ENCODE measurements around the gene RALGAPA1. TPM values are rescaled to one million over a fixed set of nuclear protein-coding genes. Genes with fewer than 3 reads are reported as not detected.
"Not testable (repeated sequence)": the region's sequence is repeated elsewhere in the genome, so short reads cannot be mapped to it uniquely, and the experiment has no call there.

Gene RALGAPA1
- total and polyA plus RNA-seq, 2 experiments from 2014 or later: 19.2 to 41.6 TPM

DNA sequence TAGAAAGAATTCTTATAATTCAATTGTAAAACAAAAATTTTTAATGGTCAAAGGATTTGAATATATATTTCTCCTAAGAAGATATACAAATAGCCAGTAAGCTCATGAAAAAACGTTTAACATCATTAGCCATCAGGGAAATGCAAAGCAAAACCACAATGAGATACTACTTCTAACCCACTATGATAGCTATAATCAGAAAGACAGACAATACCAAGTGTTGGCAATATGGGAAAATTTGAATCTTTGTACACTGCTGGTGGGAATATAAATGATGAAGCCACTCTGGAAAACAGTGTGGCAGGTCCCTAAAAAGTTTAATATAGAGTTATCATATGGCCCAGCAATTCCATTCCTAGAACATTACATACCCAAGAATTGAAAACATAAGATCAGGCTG is 25.4 kb downstream of the RALGAPA1 start:
- H3K4me3 ChIP-seq: no peak overlapping the region
- H3K4me2 ChIP-seq: no peak overlapping the region
- 89% methylated on average over 1 of the region's 1 CpG for WGBS (ENCODE audit: low lambda C conversion rate, missing lambda C conversion rate)
- H3K9me2 ChIP-seq (replicated peaks; ENCODE audit: insufficient read depth): no peaks in the 10 kb centered on the region
- no peak overlapping the region for H3K27ac ChIP-seq
- no peak for TF ChIP-seq EZH2 (IDR thresholded peaks at IDR 0.05; ENCODE audit: borderline replicate concordance)
- TF ChIP-seq, protein P1, sequence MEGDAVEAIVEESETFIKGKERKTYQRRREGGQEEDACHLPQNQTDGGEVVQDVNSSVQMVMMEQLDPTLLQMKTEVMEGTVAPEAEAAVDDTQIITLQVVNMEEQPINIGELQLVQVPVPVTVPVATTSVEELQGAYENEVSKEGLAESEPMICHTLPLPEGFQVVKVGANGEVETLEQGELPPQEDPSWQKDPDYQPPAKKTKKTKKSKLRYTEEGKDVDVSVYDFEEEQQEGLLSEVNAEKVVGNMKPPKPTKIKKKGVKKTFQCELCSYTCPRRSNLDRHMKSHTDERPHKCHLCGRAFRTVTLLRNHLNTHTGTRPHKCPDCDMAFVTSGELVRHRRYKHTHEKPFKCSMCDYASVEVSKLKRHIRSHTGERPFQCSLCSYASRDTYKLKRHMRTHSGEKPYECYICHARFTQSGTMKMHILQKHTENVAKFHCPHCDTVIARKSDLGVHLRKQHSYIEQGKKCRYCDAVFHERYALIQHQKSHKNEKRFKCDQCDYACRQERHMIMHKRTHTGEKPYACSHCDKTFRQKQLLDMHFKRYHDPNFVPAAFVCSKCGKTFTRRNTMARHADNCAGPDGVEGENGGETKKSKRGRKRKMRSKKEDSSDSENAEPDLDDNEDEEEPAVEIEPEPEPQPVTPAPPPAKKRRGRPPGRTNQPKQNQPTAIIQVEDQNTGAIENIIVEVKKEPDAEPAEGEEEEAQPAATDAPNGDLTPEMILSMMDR (IDR thresholded peaks at IDR 0.05; ENCODE audit: poor library complexity): no peak
- no peak for TF ChIP-seq EZH2phosphoT487 (IDR thresholded peaks at IDR 0.05; ENCODE audit: low read depth, severe bottlenecking, unreplicated experiment)
- H3K36me3 ChIP-seq (replicated peaks; ENCODE audit: insufficient read depth, low read depth): no peaks in the 10 kb centered on the region
- no peak for DNase-seq (ENCODE audit: low spot score)
- H3K79me2 ChIP-seq: peaks cover 96% of the 10 kb centered on the region
- H3K4me1 ChIP-seq (ENCODE audit: insufficient read depth): no peaks in the 10 kb centered on the region
- H3K27me3 ChIP-seq: no peaks in the 10 kb centered on the region
- H4K20me1 ChIP-seq (ENCODE audit: insufficient read depth, poor library complexity, severe bottlenecking): peaks cover 21% of the 10 kb centered on the region
- H3K9me3 ChIP-seq (ENCODE audit: low read depth): no peaks in the 10 kb centered on the region
- no peak overlapping the region for H2AFZ ChIP-seq

DNA sequence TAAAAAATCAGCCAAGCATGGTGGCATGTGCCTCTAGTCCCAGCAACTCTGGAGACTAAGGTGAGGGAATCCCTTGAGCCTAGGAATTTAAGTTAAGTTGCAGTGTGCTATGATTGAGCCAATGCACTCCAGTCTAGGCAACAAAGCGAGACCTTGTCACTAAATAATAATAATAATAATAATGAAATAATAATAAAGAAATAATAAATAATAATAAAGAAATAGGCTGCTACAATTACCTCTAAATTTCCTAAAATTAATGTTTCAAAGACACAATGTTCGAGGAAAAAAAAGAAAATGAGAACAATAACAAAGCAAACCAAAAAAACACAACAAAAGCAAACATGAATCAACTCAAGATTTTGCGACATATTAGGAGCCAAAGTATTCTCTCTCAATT is 29.7 kb downstream of the RALGAPA1 start:
- Histone ChIP-seq H3K9me3 (ENCODE audit: low read depth) (no peaks in the 10 kb centered on the region), H3K27ac (no peak overlapping the region), H3K4me1 (ENCODE audit: insufficient read depth) (no peaks in the 10 kb centered on the region), H2AFZ (no peak overlapping the region), H3K36me3 (replicated peaks; ENCODE audit: insufficient read depth, low read depth) (no peaks in the 10 kb centered on the region), H3K4me2 (no peak overlapping the region), H3K27me3 (no peaks in the 10 kb centered on the region), H3K9me2 (replicated peaks; ENCODE audit: insufficient read depth) (no peaks in the 10 kb centered on the region), H4K20me1 (ENCODE audit: insufficient read depth, poor library complexity, severe bottlenecking) (peaks cover 7% of the 10 kb centered on the region), H3K4me3 (no peak overlapping the region), H3K79me2 (peaks cover 75% of the 10 kb centered on the region)
- TF ChIP-seq EZH2 (IDR thresholded peaks at IDR 0.05; ENCODE audit: borderline replicate concordance): no peak
- TF ChIP-seq, protein P1 (IDR thresholded peaks at IDR 0.05; ENCODE audit: poor library complexity): no peak
- TF ChIP-seq EZH2phosphoT487 (IDR thresholded peaks at IDR 0.05; ENCODE audit: low read depth, severe bottlenecking, unreplicated experiment): no peak
- no peak for DNase-seq (ENCODE audit: low spot score)
- 97% methylated on average over 3 of the region's 3 CpGs for WGBS (ENCODE audit: low lambda C conversion rate, missing lambda C conversion rate)

- not testable (repeated sequence) for H3K27ac ChIP-seq; H3K9me3 ChIP-seq (ENCODE audit: low read depth); H4K20me1 ChIP-seq (ENCODE audit: insufficient read depth, poor library complexity, severe bottlenecking); H3K27me3 ChIP-seq; H3K36me3 ChIP-seq (replicated peaks; ENCODE audit: insufficient read depth, low read depth); H3K9me2 ChIP-seq (replicated peaks; ENCODE audit: insufficient read depth); H3K4me3 ChIP-seq; DNase-seq (ENCODE audit: low spot score); H2AFZ ChIP-seq; H3K4me1 ChIP-seq (ENCODE audit: insufficient read depth); H3K4me2 ChIP-seq
- 95% methylated on average over 5 of the region's 5 CpGs for WGBS (ENCODE audit: low lambda C conversion rate, missing lambda C conversion rate)
- H3K79me2 ChIP-seq: peaks cover 58% of the 10 kb centered on the region
These were observed 31.5 kb downstream of the RALGAPA1 start for GRCh38 chr14:35777550-35777949.

GRCh38 chr14:35776823-35777222 is 32.3 kb downstream of the RALGAPA1 start:
- H3K36me3 ChIP-seq (replicated peaks; ENCODE audit: insufficient read depth, low read depth): no peaks in the 10 kb centered on the region
- no peaks in the 10 kb centered on the region for H3K9me3 ChIP-seq (ENCODE audit: low read depth)
- no peak for DNase-seq (ENCODE audit: low spot score)
- H3K4me3 ChIP-seq: no peak overlapping the region
- H3K4me1 ChIP-seq (ENCODE audit: insufficient read depth): no peaks in the 10 kb centered on the region
- H3K9me2 ChIP-seq (replicated peaks; ENCODE audit: insufficient read depth): no peaks in the 10 kb centered on the region
- peaks cover 51% of the 10 kb centered on the region for H3K79me2 ChIP-seq
- no peaks in the 10 kb centered on the region for H4K20me1 ChIP-seq (ENCODE audit: insufficient read depth, poor library complexity, severe bottlenecking)
- no peak overlapping the region for H2AFZ ChIP-seq
- no peak overlapping the region for H3K27ac ChIP-seq
- WGBS (ENCODE audit: low lambda C conversion rate, missing lambda C conversion rate): 93% methylated on average over 4 of the region's 4 CpGs
- TF ChIP-seq, protein P1 (IDR thresholded peaks at IDR 0.05; ENCODE audit: poor library complexity): no peak
- TF ChIP-seq EZH2 (IDR thresholded peaks at IDR 0.05; ENCODE audit: borderline replicate concordance) (no peak), EZH2phosphoT487 (IDR thresholded peaks at IDR 0.05; ENCODE audit: low read depth, severe bottlenecking, unreplicated experiment) (no peak)
- no peak overlapping the region for H3K4me2 ChIP-seq
- H3K27me3 ChIP-seq: no peaks in the 10 kb centered on the region

DNA sequence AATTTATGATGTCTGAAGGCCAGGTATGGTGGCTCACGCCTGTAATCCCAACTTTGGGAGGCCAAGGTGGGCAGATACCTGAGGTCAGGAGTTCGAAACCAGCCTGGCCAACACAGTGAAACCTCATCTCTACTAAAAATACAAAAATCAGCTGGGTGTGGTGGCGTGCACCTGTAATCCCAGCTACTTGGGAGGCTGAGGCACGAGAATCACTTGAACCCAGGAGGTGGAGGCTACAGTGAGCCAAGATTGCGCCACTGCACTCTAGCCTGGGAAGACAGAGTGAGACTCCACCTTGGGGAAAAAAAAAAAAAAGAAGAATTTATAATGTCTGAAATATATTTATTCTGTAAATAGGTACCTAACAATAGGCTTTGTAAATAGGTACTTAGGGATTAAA is 33.0 kb downstream of the RALGAPA1 start:
- H3K27ac ChIP-seq; H3K9me2 ChIP-seq (replicated peaks; ENCODE audit: insufficient read depth); H3K27me3 ChIP-seq; H3K4me2 ChIP-seq; H3K9me3 ChIP-seq (ENCODE audit: low read depth); H2AFZ ChIP-seq; H4K20me1 ChIP-seq (ENCODE audit: insufficient read depth, poor library complexity, severe bottlenecking); DNase-seq (ENCODE audit: low spot score); H3K4me1 ChIP-seq (ENCODE audit: insufficient read depth); H3K36me3 ChIP-seq (replicated peaks; ENCODE audit: insufficient read depth, low read depth); H3K4me3 ChIP-seq: not testable (repeated sequence)
- peaks cover 44% of the 10 kb centered on the region for H3K79me2 ChIP-seq
- WGBS (ENCODE audit: low lambda C conversion rate, missing lambda C conversion rate): 96% methylated on average over 5 of the region's 5 CpGs

Data from hepatocyte (in vitro differentiated cells).